Panc1 (cell line): ENCODE measurements around the gene ARL2.

Experiments
- REST ChIP-seq, 2 experiments: IDR thresholded peaks; 2 replicates each; pipeline ENCODE4 v1.6.1; 2011 to 2012; ENCODE audit warnings: low read depth in 2 of 2, control low read depth in 1 of 2, low read length in 1 of 2, mild to moderate bottlenecking in 1 of 2, moderate library complexity in 1 of 2; ENCODE audit not compliant: insufficient read depth in 1 of 2
- SIN3A ChIP-seq: IDR thresholded peaks from 2 replicates; pipeline ENCODE4 v1.6.1; 2012; ENCODE audit warnings: low read depth, mild to moderate bottlenecking, low read length, moderate library complexity, borderline replicate concordance; ENCODE audit not compliant: insufficient read depth
- TCF7L2 ChIP-seq: IDR thresholded peaks from 2 replicates; pipeline ENCODE4 v1.6.1; 2011; ENCODE audit warnings: mild to moderate bottlenecking, low read depth, low read length, inconsistent platforms
- TF ChIP-seq, protein P1 (sequence below): fragments of 450-650 bp; IDR thresholded peaks from 2 replicates; pipeline ENCODE4 v1.5.1; 2017; ENCODE audit warnings: mild to moderate bottlenecking

DNA sequence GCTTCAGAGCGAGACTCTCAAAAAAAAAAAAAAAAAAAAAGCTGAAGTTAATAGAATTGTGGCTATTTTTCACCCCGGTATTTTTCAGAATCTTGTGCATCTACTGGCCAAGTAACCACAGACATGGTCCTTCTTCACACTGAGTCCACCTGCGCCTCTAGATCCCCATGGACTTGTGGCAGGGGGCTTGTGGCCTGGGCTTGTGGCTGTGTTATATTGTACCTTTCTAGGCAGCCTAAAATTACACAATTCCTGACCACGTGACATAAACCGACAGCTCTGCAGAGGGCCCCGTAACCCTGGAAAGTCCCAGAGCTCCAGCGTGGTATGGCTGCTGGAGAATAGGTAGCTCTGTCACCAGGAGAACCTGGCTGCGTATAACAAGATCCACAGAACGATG, 55.3 kb downstream of the ARL2 start:
- TF ChIP-seq TCF7L2 = no peak
- TF ChIP-seq, protein P1, sequence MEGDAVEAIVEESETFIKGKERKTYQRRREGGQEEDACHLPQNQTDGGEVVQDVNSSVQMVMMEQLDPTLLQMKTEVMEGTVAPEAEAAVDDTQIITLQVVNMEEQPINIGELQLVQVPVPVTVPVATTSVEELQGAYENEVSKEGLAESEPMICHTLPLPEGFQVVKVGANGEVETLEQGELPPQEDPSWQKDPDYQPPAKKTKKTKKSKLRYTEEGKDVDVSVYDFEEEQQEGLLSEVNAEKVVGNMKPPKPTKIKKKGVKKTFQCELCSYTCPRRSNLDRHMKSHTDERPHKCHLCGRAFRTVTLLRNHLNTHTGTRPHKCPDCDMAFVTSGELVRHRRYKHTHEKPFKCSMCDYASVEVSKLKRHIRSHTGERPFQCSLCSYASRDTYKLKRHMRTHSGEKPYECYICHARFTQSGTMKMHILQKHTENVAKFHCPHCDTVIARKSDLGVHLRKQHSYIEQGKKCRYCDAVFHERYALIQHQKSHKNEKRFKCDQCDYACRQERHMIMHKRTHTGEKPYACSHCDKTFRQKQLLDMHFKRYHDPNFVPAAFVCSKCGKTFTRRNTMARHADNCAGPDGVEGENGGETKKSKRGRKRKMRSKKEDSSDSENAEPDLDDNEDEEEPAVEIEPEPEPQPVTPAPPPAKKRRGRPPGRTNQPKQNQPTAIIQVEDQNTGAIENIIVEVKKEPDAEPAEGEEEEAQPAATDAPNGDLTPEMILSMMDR = no peak
- TF ChIP-seq SIN3A = no peak
- no peak for TF ChIP-seq REST (IDR thresholded peaks at IDR 0.05; ENCODE audit: insufficient read depth in 1 of 2, low read depth in 2 of 2, low read length in 1 of 2)
